ENCODE results near the gene RIN3. TPM values are rescaled to one million over a fixed set of nuclear protein-coding genes. Genes with fewer than 3 reads are reported as not detected.

The RIN3 gene
- polyA plus RNA-seq, 4 donors: 5.6 to 7.6 (median 6.7) TPM

DNA sequence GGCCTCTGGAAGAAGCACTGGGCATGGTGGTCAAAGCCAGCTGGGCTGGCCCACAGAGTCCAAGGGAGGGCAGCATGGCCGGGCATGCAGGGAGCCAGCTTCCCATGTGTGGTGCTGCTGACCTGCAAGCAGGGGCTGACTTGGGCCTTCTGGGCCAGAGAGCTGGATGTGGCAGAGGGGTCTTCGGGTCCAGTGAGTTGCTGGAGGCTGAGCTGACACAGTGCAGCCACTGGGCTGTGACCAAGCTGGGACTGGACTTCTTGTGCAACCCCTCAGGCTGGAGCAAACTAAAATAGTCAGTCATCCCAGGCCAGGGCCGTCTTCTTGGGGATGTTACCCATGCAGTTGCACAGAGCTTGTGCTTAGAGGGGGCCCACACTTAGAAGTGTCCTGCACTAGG lies 7.3 kb upstream of the RIN3 start:
- DNase-seq (ENCODE audit: low read depth in 4 of 4, low spot score in 2 of 4): no peak

GRCh38 chr14:92507174-92507768 lies 6.3 kb upstream of the RIN3 start:
- no peak for DNase-seq (ENCODE audit: low read depth in 4 of 4, low spot score in 2 of 4)

- no peak for DNase-seq (ENCODE audit: low read depth in 4 of 4, low spot score in 2 of 4)
Observed at GRCh38 chr14:92510972-92511371, 2.6 kb upstream of the RIN3 start.

- no peak for DNase-seq (ENCODE audit: low read depth in 4 of 4, low spot score in 2 of 4)
Observed at GRCh38 chr14:92511453-92512238, 1.9 kb upstream of the RIN3 start.

DNA sequence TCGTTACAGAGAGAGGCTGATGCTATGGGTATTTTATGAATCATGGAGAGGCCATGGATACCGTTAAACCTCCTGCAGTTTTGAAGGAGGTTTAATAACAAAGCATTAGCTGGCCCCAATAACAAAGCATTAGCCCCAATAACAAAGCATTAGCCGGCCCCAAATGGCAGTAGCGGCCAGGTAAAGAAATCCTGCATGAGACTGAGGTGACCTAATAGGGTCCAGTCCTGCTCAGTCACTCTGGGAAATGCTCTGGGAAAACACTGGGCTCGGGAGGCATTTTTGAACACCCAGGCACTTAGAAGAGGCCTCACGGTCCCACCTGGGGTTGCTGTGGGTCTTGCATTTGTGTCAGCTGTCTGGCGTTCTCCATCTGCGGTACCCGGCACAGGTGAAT lies 776 bp upstream of the RIN3 start:
- DNase-seq (ENCODE audit: low read depth in 4 of 4, low spot score in 2 of 4): no peak

DNA sequence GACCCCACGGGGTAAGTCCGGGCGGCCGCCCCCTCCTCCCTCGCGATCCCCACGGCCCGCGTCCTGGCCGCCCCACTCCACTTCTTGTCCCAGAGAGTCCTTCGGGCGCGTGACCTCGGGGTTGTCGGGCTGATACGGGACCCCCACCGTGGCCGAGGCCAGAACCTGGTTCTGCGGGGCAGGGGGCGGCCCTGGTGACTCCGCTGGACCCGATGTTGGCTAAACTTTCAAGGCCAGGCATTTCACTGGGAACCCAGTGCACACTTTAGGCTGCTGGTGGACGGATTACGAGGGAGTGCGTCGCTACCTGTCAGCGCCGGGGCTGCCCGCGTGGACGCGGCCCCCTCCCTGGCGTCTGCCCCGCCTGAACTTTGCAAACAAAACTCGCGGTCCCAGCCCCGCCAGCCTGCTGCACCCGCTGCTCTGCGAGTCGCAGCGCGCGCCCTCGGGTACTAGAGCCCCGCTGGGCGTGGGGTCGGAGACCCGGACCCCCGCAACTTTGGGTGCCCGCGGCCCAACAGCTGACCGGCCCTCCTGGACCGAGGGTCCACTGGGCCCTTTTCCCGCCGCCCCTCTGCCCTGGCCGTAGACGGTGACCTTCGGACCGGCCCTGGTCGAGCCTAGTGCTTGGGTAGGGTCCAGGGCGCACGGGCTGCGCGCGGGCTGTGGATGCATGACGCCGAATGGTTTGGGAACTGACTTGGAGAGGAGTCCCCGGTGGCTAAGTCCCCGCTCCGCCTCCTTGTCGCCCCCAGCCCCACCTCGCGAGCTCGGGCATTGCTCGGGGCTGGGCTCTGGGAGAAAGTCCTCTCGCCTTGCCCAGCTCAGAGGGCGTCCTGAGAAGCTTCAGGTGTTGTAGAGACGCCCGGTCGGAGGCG lies 624 bp downstream of the RIN3 start:
- no peak for DNase-seq (ENCODE audit: low read depth in 4 of 4, low spot score in 2 of 4)

DNA sequence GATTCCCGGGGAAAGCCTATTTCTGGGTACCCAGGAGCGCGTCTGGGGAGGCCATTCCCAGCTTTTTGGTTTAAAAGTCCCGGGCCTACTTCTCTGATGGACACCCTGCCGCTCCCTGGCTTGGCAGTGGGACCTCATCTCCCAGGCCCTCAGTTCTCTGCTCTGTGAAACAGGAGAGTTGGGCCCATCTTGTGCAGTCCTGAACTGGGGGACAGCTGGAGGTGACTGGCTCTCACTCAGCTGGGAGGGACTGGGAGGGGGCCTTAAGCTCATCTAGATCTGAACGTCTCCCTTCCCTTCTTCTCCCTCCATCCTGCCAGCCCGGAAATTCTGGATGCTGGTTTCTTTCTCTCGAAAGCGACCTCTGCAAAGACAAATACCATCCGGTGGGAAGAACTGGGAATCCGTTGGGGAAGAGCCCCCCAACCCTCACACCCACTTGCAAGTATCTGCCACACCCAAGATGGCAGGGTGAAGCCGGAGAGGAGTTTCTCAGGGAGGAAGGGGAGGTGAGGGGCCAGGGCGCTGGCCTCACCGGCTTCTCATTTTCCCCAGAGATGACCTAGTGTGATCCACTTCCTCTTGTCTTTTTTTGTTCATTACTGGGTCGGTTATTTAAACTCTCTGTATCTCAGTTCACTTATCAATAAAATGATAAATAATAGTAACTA lies 1.4 kb downstream of the RIN3 start:
- no peak for DNase-seq (ENCODE audit: low read depth in 4 of 4, low spot score in 2 of 4)

- no peak for DNase-seq (ENCODE audit: low read depth in 4 of 4, low spot score in 2 of 4)
Observed at GRCh38 chr14:92515546-92516343, 2.2 kb downstream of the RIN3 start.

- DNase-seq (ENCODE audit: low read depth in 4 of 4, low spot score in 2 of 4): no peak
Observed at GRCh38 chr14:92516344-92516965, 2.9 kb downstream of the RIN3 start.

- no peak for DNase-seq (ENCODE audit: low read depth in 4 of 4, low spot score in 2 of 4)
Observed at GRCh38 chr14:92516966-92517506, 3.5 kb downstream of the RIN3 start.

DNA sequence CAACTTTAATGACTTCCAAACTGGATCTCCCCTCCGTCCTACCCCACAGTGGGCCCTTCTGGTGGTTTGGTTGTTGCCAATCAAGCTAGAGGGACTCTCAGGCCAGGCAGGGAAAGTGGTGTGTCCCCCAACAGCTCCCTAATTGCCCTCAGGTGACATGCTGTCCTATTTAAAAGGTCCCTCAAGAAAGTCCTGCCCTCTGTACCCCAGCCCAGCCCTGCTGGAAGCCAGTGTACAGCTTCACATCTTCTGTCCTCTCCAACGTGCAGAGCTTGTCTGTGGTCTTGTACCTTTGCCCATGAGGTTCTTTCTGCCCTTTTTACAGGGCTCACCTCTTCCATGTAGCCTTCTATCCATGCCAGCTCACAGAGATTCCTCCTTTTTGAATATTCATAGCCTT lies 4.2 kb downstream of the RIN3 start:
- no peak for DNase-seq (ENCODE audit: low read depth in 4 of 4, low spot score in 2 of 4)

GRCh38 chr14:92519246-92520101 lies 5.9 kb downstream of the RIN3 start:
- no peak for DNase-seq (ENCODE audit: low read depth in 4 of 4, low spot score in 2 of 4)

- no peak for DNase-seq (ENCODE audit: low read depth in 4 of 4, low spot score in 2 of 4)
Observed at GRCh38 chr14:92520102-92521057, 6.8 kb downstream of the RIN3 start.

GRCh38 chr14:92521058-92521415 lies 7.5 kb downstream of the RIN3 start:
- no peak for DNase-seq (ENCODE audit: low read depth in 4 of 4, low spot score in 2 of 4)

DNA sequence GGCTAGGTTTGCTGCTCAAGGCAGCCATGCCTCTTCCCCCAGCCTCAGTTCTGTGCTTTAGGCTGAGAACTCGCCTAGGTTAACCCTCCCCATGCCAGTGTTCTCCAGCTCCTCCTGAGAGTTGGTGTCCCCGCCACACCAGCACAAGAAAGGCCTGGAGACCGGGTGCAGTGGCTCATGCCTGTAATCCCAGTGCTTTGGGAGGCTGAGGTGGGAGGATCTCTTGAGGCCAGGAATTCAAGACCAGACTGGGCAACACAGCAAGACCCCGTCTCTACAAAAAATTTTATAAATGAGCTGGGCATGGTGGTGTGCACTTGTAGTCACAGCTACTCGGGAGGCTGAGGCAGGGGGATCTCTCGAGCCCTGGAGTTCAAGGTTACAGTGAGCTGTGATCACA lies 10.2 kb downstream of the RIN3 start:
- DNase-seq (ENCODE audit: low read depth in 4 of 4, low spot score in 2 of 4): no peak

- DNase-seq (ENCODE audit: low read depth in 4 of 4, low spot score in 2 of 4): no peak
Observed at GRCh38 chr14:92524602-92525185, 11.1 kb downstream of the RIN3 start.
